ENCODE results near the gene WLS. TPM values are rescaled to one million over a fixed set of nuclear protein-coding genes. Genes with fewer than 3 reads are reported as not detected.

The WLS gene
- polyA plus RNA-seq, 1 experiment, result 28.4 TPM

- DNase-seq (ENCODE audit: low read depth), result no peak
- Histone ChIP-seq H3K36me3 (ENCODE audit: control insufficient read depth, insufficient read depth, low read length) (no peaks in the 10 kb centered on the region), H3K27me3 (ENCODE audit: control insufficient read depth, insufficient read depth, low read length) (no peaks in the 10 kb centered on the region), H3K4me3 (ENCODE audit: low read depth, low read length) (no peak overlapping the region)
- ChIA-PET POLR2A (no interaction called here), CTCF (interaction anchor here (0.5 to 1.3 kb wide), 2 partner anchors 10 to 407 kb away, joined by 3 to 6 read pairs; no protein-coding TSS in a partner anchor)
- TF ChIP-seq CTCF (IDR thresholded peaks at IDR 0.05; ENCODE audit: insufficient read depth, low read depth, low read length), result no peak
These were observed 130.5 kb downstream of the WLS start for GRCh38 chr1:68101829-68102228.

GRCh38 chr1:68100571-68100970 lies 131.8 kb downstream of the WLS start:
- Histone ChIP-seq H3K4me3 (ENCODE audit: low read depth, low read length) (no peak overlapping the region), H3K36me3 (ENCODE audit: control insufficient read depth, insufficient read depth, low read length) (no peaks in the 10 kb centered on the region), H3K27me3 (ENCODE audit: control insufficient read depth, insufficient read depth, low read length) (no peaks in the 10 kb centered on the region)
- no peak for DNase-seq (ENCODE audit: low read depth)
- ChIA-PET POLR2A (no interaction called here), CTCF (no interaction called here)
- TF ChIP-seq CTCF (IDR thresholded peaks at IDR 0.05; ENCODE audit: insufficient read depth, low read depth, low read length), result no peak

- ChIA-PET POLR2A (no interaction called here), CTCF (interaction anchor here (1.2 to 1.5 kb wide), 2 partner anchors 239 to 250 kb away, joined by 3 to 5 read pairs; no protein-coding TSS in a partner anchor)
- DNase-seq (ENCODE audit: low read depth), result no peak
- TF ChIP-seq CTCF (IDR thresholded peaks at IDR 0.05; ENCODE audit: insufficient read depth, low read depth, low read length), result no peak
- Histone ChIP-seq H3K27me3 (ENCODE audit: control insufficient read depth, insufficient read depth, low read length) (no peaks in the 10 kb centered on the region), H3K36me3 (ENCODE audit: control insufficient read depth, insufficient read depth, low read length) (no peaks in the 10 kb centered on the region), H3K4me3 (ENCODE audit: low read depth, low read length) (no peak overlapping the region)
These were observed 138.6 kb downstream of the WLS start for GRCh38 chr1:68093737-68094136.

- no peaks in the 10 kb centered on the region for H3K27me3 ChIP-seq (ENCODE audit: control insufficient read depth, insufficient read depth, low read length)
- POLR2A ChIA-PET, result no interaction called here
- TF ChIP-seq CTCF (IDR thresholded peaks at IDR 0.05; ENCODE audit: insufficient read depth, low read depth, low read length), result no peak
- no peak for DNase-seq (ENCODE audit: low read depth)
- H3K4me3 ChIP-seq (ENCODE audit: low read depth, low read length), result no peak overlapping the region
- CTCF ChIA-PET, result interaction anchor here (0.6 kb wide), 2 partner anchors 219 to 1946 kb away, joined by 3 read pairs; no protein-coding TSS in a partner anchor
- H3K36me3 ChIP-seq (ENCODE audit: control insufficient read depth, insufficient read depth, low read length), result no peaks in the 10 kb centered on the region
These were observed 145.1 kb downstream of the WLS start for GRCh38 chr1:68087184-68087583.

GRCh38 chr1:68085752-68086151 lies 146.6 kb downstream of the WLS start:
- DNase-seq (ENCODE audit: low read depth), result no peak
- Histone ChIP-seq H3K36me3 (ENCODE audit: control insufficient read depth, insufficient read depth, low read length) (no peaks in the 10 kb centered on the region), H3K4me3 (ENCODE audit: low read depth, low read length) (no peak overlapping the region), H3K27me3 (ENCODE audit: control insufficient read depth, insufficient read depth, low read length) (no peaks in the 10 kb centered on the region)
- ChIA-PET POLR2A (no interaction called here), CTCF (no interaction called here)
- TF ChIP-seq CTCF (IDR thresholded peaks at IDR 0.05; ENCODE audit: insufficient read depth, low read depth, low read length), result no peak

Data from BJ (cell line).